ENCODE results near the gene DLGAP4. TPM values are rescaled to one million over a fixed set of nuclear protein-coding genes. Genes with fewer than 3 reads are reported as not detected.
A peak's percentile ranks its signal among the peaks of the same experiment; 100 is the strongest.

DLGAP4 gene
- total RNA-seq, 1 donor from 2014 or later = 172 TPM

- Mint-ChIP-seq H3K9me3 (ENCODE audit: unreplicated experiment) (no peaks in the 10 kb centered on the region), H3K27ac (ENCODE audit: unreplicated experiment) (no peak overlapping the region), H3K36me3 (ENCODE audit: low read depth, unreplicated experiment) (peaks cover 3% of the 10 kb centered on the region), H3K27me3 (ENCODE audit: unreplicated experiment) (peaks cover 4% of the 10 kb centered on the region), H3K4me3 (ENCODE audit: unreplicated experiment) (no peak overlapping the region), H3K4me1 (ENCODE audit: unreplicated experiment) (peaks cover 2% of the 10 kb centered on the region)
- DNase-seq (ENCODE audit: low spot score) = no peak
- no peak for TF ChIP-seq CTCF (IDR thresholded peaks at IDR 0.05; ENCODE audit: unreplicated experiment)
Observed at GRCh38 chr20:36454698-36455427, 148.7 kb downstream of the DLGAP4 start.

DNA sequence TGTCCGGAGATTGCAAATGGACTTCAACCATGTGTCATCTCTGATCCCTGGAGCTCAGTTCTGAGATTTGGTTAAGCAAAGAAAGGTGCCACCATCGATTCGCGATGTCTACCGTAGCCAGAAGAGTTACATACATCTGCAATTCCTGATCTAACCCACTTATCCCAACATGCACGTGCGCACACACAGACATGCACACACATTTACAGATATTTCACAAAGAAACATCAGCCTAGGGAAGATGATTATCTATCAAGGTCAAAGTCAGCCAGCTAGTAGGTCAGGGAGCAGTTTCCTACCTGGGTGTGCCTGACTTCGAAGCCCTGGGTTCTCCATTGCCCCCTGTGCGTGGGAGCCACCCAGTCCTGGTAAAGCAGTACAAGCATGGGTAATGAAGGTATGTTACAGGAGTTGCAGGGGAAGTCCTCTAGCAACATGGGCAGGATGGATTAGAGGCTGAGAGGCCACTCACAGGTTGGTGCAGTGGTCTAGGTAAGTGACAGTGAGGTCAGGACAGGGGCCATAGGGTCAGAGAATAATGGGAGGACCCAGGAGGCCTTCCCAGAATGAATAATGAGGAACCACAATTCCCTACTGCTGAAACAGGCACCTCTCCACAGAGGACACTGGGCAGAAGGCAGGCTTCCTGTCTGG, 150.0 kb downstream of the DLGAP4 start:
- Mint-ChIP-seq H3K27me3 (ENCODE audit: unreplicated experiment) (peaks cover 5% of the 10 kb centered on the region), H3K27ac (ENCODE audit: unreplicated experiment) (no peak overlapping the region), H3K9me3 (ENCODE audit: unreplicated experiment) (no peaks in the 10 kb centered on the region), H3K4me1 (ENCODE audit: unreplicated experiment) (peaks cover 8% of the 10 kb centered on the region), H3K4me3 (ENCODE audit: unreplicated experiment) (peak overlapping the region; percentile 45), H3K36me3 (ENCODE audit: low read depth, unreplicated experiment) (peaks cover 8% of the 10 kb centered on the region)
- no peak for TF ChIP-seq CTCF (IDR thresholded peaks at IDR 0.05; ENCODE audit: unreplicated experiment)
- DNase-seq (ENCODE audit: low spot score) = no peak

- peak; percentile 96 for DNase-seq (ENCODE audit: low spot score)
- Mint-ChIP-seq H3K27me3 (ENCODE audit: unreplicated experiment) (peaks cover 10% of the 10 kb centered on the region), H3K36me3 (ENCODE audit: low read depth, unreplicated experiment) (peaks cover 12% of the 10 kb centered on the region), H3K27ac (ENCODE audit: unreplicated experiment) (peak overlapping the region; percentile 91), H3K9me3 (ENCODE audit: unreplicated experiment) (no peaks in the 10 kb centered on the region), H3K4me1 (ENCODE audit: unreplicated experiment) (peaks cover 34% of the 10 kb centered on the region), H3K4me3 (ENCODE audit: unreplicated experiment) (peak overlapping the region; percentile 92)
- no peak for TF ChIP-seq CTCF (IDR thresholded peaks at IDR 0.05; ENCODE audit: unreplicated experiment)
Observed at GRCh38 chr20:36460648-36461599, 154.8 kb downstream of the DLGAP4 start.

DNA sequence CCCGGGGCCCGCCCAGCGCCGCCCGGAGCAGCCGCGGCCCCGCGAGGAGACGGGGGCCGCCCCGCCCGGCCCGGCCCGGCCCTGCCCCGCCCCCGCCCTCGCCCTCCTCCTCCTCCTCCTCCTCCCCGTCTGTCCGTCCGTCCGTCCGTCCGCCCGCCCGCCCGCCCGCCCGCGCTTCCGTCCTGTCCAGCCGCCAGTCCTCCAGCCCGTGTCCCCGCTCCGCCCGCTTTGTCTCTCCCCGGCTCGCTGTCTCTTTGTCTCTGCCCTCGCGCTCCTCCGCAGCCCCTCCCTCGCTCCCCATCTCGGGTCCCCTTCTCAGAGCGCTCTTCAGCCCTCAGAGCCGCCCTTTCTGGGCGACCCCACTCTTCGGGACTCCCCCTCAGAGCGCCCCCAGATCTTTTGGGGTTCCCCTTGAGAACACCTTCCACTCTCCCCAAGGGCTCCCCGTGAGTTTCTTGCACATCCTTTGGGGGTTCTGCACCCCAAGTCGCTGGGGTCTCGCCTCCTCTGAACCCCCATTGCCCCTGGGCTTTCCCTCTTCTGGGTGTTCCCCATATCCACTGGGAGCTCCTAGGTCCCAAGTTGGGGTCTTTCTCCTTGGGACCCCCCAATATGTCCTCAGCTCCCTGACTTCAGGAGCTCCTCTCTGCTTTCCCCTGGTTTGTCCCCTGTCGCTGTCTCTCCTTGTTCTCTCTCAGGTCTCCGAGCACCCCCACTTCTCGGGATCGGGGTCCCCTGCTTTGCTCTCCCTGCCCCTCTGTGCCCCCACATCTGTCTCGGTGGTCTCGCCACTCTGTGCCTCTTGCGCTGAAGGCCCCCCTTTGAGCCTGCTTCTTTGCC, 155.7 kb downstream of the DLGAP4 start:
- Mint-ChIP-seq H3K36me3 (ENCODE audit: low read depth, unreplicated experiment) (peaks cover 15% of the 10 kb centered on the region), H3K27me3 (ENCODE audit: unreplicated experiment) (peaks cover 10% of the 10 kb centered on the region), H3K4me1 (ENCODE audit: unreplicated experiment) (peaks cover 40% of the 10 kb centered on the region), H3K27ac (ENCODE audit: unreplicated experiment) (peak overlapping the region; percentile 93), H3K9me3 (ENCODE audit: unreplicated experiment) (no peaks in the 10 kb centered on the region), H3K4me3 (ENCODE audit: unreplicated experiment) (peak overlapping the region; percentile 99)
- DNase-seq (ENCODE audit: low spot score) = peak; percentile 60
- no peak for TF ChIP-seq CTCF (IDR thresholded peaks at IDR 0.05; ENCODE audit: unreplicated experiment)

All from endothelial cell (in vitro differentiated cells).